SK-N-DZ (cell line): Measurements from ENCODE around the gene FANCC.
"Not testable (repeated sequence)": the region's sequence is repeated elsewhere in the genome, so short reads cannot be mapped to it uniquely, and the experiment has no call there.

ENCODE experiments used
- DNase-seq: peaks from one replicate; pipeline ENCODE4 v3.0.0-alpha.2; 2015; ENCODE audit warnings: low spot score

FANCC gene

GRCh38 chr9:95239071-95239470 is 78.4 kb downstream of the FANCC start:
- DNase-seq = no peak

- no peak for DNase-seq
Measured at GRCh38 chr9:95237336-95237735, 80.2 kb downstream of the FANCC start.

DNA sequence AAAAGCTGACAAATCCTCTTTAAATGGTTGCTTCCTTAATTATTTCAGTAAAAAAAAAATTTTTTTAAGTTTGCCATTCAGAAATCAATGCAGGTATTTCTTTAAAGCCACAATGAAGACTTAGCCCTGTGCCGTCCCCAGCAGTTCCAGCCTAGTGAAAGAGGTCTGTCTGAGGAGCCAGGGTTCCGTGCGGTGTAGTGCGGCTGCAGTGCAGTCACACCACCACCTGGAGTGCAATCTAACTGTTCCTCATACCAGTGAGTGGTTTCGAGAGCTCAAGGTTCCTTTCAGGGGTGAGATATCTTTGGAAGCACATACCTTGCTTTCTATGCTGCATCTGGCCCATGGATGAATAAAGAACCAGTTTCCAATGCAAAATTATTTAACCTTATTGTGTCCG is 87.5 kb downstream of the FANCC start:
- DNase-seq = no peak

DNA sequence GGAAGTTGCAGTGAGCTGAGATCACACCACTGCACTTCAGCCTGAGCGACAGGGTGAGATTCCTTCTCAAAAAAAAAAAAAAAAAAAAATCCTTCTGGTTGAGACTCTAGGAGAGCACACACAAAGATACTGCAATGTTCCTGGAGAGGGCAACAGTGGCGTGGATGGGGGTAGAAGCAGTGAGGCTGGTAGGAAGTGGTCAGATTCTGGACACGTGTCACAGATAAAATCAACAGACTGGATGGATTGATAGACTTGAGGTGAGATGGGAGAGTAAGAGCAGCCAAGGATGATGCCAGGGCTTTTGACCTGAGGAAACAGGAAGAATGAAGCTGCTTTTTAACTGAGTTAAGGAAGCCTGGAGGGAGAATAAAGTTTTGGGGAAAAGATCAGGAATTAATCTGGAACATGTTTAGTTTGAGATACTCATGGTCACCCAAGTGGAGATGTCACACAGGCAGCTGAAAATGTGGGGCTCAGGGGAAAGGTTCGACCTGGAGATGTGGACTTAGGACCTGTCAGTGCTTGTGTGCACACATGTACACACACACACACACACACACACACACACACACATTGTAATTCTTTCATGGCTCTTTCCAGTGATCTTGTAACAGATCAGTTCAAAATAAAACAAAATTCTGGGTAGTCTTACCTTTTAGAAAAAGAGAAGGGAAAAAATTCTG is 88.1 kb downstream of the FANCC start:
- DNase-seq = no peak

DNA sequence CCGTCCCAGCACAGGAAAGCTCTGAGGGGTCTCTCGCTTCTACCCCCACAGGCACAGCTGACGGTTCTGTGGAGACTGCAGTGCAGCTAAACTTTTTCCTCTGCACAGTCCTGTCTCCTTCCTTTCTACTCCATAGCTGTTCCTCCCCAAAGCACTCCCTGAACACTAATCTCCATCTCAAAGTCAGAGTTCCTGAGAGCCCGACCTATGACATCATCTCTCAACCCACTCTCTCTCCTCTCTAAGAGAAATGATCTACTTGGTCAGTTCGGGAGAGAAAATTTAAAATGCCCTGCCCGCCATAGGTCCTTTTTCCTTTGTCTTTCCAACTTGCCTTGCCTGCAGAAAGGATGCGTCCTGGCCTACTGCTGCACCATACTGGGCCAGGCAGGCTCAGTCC is 90.6 kb downstream of the FANCC start:
- no peak for DNase-seq

GRCh38 chr9:95225726-95226106 is 91.8 kb downstream of the FANCC start:
- no peak for DNase-seq

DNA sequence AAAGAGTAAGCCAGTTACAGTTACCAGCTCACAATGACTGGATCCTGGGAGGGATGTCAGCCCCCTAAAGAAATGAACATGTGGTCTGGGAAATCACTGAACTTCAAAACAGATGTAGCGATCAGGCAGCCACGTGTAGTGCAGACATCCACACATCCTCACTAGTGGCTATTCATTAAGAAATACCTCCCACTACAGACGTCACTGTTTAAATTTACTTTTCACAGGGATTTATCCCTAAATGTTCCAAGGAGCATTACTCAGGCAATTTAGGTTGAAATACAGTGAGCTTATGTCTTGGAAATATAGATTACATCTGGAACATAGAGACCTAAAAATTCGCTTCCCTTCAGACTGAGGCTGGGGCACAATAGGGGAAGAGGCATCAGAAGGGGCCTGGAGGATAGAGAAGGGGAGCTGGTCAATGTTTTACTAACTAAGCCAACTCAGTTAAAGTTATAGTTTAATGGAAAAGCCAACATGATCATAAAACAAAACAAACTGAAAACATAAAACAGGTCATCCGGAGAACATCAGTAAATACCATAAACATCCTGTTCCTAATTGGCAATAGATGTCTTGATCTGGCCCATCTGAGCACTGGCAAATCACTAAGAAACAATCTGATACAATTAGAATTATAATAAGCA is 92.3 kb downstream of the FANCC start:
- DNase-seq = no peak

GRCh38 chr9:95224376-95225019 is 93.0 kb downstream of the FANCC start:
- no peak for DNase-seq

GRCh38 chr9:95220352-95220751 is 97.2 kb downstream of the FANCC start:
- DNase-seq = not testable (repeated sequence)

- no peak for DNase-seq
Measured at GRCh38 chr9:95218773-95219172, 98.7 kb downstream of the FANCC start.

DNA sequence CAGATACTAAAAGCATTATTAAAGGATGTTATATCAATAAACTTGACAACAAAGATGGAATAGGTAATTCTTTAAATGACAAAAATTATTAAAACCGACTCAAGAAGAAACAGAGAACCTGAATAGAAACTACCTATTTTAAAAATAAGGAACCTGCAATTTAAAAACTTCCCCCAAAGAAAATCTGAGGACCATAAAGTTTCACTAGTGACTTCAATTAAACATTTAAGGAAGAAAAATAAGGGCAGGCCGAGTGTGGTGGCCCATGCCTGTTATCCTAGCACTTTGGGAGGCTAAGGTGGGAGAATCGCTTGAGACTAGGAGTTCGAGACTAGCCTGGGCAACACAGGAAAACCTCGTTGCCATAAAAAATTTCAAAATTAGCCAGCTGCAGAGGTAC is 99.6 kb downstream of the FANCC start:
- no peak for DNase-seq

- DNase-seq = no peak
Measured at GRCh38 chr9:95215336-95215898, 102.1 kb downstream of the FANCC start.

- DNase-seq = no peak
Measured at GRCh38 chr9:95213117-95213516, 104.4 kb downstream of the FANCC start.

DNA sequence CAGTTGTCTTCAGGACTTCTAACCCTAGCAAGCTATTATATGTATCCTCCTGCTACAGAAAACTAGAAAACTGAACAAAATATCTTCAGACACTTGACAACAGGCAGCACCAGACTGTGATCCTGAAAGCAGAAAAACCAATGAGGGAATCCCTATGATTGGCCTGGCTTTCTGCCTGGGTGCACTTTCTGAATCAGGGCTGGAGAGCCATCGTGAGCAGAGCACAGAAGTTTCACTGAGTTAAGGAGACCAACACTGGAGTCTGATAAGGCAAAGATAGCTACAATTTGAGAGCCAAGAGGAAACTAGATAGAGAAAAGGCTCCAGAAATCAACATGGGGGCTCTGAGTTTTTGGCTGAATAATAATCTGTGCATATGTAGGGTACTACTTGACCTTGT is 106.5 kb downstream of the FANCC start:
- DNase-seq = no peak

DNA sequence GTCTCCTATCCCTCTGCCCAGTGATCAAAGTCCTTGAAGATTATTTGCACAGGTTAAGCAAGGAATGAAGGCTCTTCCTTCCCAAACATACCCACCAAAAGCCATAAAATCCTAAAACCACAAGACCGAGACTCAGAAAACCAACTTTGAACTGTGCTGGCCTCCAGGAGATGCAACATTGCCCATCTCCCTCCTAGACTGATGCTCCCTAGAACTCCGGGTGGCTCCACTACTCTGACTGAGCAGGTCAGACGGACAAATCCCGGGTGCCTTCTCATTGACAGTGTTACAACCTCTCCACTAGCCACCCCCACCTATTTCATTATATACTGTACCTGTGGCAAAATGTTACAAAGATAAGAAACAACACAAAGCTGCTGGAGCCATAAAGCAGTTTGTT is 110.1 kb downstream of the FANCC start:
- DNase-seq = no peak

DNA sequence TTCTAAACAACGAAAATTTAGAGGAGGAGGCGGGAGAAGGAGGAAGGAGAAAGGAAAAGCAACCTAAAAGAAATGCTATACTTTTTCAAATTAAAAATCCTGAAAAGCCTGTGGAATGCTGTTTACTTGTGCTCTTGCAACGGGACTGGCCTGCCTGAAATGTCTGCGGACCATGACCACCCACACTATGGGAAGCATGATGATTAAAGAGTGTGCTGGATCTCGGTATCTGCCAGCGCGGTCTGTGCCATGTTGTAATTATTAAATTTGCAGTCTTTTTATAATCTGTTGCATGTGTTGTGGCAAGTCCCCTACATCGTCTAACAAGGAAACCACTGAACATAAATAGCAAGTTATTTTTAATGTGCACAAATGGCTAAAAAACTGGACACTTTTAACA is 111.4 kb downstream of the FANCC start:
- DNase-seq = peak; percentile 7

DNA sequence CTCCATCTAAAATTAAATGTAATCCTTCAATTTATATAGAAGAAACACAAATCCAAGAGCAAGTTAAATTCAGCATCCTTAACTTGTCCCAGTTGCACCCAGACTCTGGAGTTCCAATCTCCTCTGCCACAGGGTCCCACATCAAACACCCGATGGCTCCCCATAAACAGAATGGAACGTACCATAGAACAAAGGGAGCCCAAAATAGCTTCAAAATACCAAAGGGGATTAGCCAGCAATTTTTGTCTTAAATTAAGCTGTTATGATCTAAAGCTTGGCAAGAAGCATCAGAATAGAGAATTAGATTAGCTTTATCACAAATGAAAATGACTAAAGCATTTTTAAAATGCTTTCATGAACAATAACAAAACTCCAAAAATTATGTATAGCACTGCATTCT is 112.8 kb downstream of the FANCC start:
- DNase-seq = no peak

DNA sequence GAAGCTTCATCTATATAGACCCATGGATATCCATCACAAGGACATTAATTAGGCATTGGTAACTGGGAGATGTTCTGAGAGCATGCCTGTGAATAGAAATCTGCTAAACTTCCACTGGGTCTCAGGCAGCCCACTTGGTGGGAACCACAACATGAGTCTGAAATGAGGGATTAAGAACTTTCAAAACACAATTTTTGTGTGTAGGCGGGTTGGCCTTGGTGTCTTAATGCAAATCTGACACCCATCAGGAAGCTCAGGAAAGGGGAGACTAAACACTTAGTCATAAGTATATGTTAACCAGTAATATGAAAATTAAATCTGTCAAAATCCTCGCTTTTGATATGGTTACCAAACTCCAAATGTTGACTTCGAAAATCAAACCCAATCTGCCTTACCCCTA is 113.2 kb downstream of the FANCC start:
- DNase-seq = no peak

GRCh38 chr9:95203019-95203418 is 114.5 kb downstream of the FANCC start:
- not testable (repeated sequence) for DNase-seq

GRCh38 chr9:95202076-95202681 is 115.3 kb downstream of the FANCC start:
- DNase-seq = no peak

GRCh38 chr9:95201206-95201605 is 116.3 kb downstream of the FANCC start:
- no peak for DNase-seq

GRCh38 chr9:95197692-95198271 is 119.7 kb downstream of the FANCC start:
- no peak for DNase-seq
